GM19035 (cell line): ENCODE measurements around the gene GSTM2.

ENCODE experiments used
- ATAC-seq: cut with Tn5 transposase; IDR thresholded peaks from one replicate; pipeline ENCODE4 v1.9.1; 2021; ENCODE audit not compliant: unreplicated experiment

Gene GSTM2

DNA sequence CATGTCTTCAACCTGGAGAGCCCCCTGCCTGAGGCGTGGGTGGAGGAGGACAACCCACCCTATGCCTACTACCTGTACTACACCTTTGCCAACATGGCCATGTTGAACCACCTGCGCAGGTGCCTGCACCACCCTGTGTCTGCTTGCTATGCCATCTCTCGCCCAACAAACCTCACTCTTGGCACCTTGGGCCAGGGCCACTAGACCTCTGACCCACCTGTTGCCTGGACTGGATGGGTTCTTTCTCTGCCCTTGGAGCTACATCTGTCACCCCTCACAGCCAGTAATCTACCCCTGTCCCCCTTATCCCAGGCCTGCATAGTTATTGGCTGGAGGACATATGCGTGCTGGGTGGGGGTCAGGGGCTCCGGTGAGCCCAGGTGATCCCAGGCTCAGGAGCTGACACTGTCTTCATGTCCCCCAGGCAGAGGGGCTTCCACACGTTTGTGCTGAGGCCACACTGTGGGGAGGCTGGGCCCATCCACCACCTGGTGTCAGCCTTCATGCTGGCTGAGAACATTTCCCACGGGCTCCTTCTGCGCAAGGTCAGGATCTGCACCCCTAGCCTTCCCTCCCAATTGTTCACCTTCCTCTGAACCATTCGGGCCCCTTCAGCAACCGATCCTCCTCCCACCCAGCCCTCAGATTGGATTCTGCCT is 38.4 kb upstream of the GSTM2 start:
- no peak for ATAC-seq

GRCh38 chr1:109630081-109630897 is 37.6 kb upstream of the GSTM2 start:
- ATAC-seq: no peak

DNA sequence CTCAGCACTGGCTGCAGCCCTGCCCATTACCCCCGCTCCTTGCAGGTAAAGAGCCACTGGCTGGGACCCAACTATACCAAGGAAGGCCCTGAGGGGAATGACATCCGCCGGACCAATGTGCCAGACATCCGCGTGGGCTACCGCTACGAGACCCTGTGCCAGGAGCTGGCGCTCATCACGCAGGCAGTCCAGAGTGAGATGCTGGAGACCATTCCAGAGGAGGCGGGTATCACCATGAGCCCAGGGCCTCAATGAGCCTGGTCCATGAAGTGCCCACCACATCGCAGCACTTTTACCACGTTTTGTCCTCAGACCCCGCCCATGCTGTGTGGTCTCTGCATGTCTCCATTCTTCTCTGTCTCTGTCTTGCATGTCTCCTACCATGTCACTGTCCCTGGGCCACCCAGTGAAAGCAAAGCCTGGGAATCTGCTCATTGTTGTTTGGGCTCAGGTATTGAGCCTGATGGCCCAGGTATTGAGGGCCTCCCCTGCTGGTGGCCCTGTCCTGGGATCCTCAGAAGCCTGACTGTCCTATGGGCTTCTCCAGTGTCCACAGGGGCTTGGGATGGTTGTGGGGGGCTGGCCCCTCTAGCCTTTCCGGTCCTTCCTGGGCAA is 36.9 kb upstream of the GSTM2 start:
- ATAC-seq: no peak

GRCh38 chr1:109631513-109632505 is 36.0 kb upstream of the GSTM2 start:
- no peak for ATAC-seq

- no peak for ATAC-seq
These were observed 35.0 kb upstream of the GSTM2 start for GRCh38 chr1:109632671-109633346.

DNA sequence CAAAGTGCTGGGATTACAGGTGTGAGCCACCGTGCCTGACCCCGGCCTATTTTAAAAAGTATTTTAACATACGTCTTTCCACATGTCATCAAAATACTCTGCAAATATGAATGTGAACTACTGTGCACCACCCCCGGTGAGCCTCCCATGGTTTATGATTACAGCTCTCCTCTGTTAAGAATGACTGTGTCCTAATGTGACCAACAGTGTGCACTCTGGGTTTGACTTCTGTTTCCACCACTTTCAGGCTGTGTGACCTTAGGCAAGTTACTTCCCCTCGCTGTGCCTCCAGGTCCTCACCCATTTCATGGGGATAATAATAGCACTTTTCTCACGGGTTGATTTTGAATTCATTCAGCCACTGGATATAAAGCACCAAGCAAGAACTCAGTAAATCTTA is 33.6 kb upstream of the GSTM2 start:
- ATAC-seq: no peak

DNA sequence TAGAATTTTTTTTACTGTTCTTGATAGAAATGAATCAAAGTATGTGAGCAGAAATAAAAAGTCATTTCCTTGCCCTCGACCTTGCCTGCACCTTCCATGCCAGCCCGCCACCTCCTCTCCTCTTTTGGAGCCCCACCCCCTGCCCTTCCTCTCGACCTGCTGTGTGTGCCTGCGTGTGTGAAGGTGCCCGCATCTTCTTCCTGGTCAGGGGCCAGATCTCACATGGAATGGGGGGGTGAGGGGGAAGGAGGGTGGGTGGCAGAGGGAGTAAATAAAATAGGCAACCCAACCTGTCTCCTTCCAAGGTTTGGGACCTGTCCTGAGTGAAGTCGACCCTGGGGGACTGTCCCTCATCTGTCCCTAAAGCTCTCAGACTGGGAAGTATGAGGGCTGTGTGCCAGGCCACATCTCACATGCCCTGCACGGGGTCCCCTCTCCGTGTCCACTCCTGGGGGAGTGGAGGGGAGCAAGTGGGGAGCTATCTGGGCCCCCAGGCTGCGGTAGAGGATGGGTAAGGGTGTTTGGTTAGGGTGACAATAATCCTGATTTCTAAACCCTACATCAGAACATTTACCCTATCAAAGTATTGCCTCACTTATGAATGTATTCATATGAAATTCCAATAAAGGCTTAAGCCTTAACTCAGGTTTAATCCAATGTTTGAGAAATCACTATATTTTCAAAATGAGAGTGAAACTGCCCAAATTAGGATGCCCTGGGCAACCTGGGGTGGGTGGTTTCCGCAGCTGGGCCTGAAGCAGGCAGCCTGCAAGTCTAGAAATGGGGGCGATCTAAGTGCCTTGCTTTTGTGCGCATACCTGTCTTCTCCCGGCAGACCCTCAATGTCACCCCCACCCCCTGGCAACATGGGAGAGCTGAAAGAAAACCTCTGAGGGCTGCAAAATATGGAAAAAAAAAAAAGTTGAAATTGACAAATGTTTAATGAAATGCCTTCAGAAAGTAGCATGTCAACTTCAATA is 32.8 kb upstream of the GSTM2 start:
- ATAC-seq: no peak

GRCh38 chr1:109635862-109636200 is 32.0 kb upstream of the GSTM2 start:
- ATAC-seq: no peak

DNA sequence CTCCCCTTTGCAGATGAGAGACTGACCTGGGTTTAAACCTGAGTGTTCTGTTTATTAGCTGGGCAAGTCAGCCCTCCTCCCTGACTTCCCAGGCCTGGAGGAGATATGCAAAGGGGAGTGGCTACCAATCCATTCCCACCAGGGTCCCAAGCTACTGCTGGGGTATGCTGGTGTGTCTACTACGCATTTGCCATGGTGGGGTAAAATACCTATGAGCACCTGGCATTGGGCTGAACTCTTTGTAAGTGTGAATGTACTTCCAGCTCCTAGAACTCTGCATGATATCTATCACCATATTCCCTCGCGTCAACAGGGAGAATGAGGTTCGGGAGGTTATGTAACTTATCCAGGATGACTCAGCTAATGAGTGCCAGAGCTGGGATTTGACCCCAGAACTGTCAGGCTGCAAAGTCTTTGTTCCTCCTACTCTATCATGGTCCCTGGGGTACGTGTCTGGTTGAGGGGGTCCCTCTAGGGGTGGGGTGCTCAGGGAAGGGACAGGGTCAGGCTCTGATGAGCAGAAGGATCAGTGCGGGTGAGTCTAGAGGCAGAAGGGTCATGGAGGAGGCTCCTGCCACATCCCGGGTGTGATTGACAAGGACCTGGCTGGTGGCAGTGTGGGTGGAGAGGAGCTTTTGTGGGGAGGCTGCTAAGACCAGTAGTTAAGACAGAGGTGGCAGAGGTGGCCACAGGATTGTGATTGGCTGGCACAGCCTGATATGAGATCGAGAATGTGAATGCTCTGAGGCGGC is 31.5 kb upstream of the GSTM2 start:
- ATAC-seq: no peak

- ATAC-seq: no peak
These were observed 30.4 kb upstream of the GSTM2 start for GRCh38 chr1:109637446-109637845.

DNA sequence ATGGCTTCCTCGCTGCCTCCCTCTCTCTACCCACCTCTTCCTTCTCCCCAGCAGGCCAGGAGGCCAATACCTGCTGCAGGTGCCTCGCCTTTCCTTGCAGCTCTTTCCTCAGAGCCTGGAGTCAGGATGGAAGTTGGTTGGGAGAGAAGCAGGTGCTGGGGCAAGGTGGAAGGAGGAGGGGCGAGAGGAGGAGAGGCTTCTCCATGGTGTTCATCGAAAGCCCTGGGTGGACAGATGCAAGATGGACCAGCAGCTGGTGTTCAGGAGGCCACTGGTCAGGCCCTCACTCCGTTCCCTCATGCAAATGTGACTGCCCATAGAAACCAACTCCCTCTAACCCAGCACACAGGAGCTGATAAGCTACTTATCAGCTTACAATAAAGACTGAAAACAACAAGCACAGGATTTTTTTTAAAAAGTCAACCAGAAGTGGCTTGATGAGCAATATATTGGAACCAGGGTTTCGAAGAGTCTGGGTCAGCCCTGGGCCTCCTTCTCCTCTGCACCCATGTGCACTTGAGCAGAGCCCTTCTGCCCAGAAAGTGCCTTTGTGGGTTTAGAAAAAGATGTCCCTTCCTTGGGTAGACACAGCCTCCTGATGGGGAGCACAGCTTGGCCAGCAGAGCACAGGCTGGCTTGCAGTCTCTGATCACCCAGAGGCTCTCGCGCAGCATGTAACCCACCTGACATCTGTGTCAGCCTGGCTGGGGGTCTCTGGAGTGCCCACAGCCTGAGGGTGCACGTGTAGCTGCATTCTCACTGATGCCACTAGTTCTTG is 28.6 kb upstream of the GSTM2 start:
- no peak for ATAC-seq

- ATAC-seq: no peak
These were observed 28.0 kb upstream of the GSTM2 start for GRCh38 chr1:109639841-109640184.

DNA sequence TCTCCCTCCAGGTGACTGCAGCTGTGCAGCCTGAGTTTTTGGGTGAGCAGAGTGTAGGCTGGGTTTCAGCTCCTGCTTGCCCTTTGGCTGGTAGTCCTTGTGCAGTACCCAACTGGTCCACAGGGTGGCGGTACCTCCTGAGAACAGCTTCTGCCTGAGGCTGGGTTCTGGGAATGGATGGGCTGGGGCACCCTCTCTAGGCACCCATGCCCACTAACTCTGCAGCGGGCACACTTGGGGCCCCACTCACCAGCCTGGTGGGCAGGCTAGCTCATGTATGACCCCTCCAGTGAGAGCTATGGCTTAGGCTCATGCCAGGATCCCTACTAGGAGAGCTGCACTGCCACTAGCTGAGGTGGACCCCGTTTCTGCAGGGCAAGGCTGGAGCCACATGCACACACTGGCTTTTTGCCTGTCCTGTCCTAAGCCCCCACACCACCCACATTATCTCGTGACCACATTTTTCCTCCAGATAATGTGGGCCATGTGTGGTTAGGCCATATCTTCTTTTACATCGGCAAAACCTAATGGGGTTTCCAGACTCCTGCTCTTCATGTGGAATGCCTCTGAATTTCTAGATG is 27.5 kb upstream of the GSTM2 start:
- peak; percentile 72 for ATAC-seq

DNA sequence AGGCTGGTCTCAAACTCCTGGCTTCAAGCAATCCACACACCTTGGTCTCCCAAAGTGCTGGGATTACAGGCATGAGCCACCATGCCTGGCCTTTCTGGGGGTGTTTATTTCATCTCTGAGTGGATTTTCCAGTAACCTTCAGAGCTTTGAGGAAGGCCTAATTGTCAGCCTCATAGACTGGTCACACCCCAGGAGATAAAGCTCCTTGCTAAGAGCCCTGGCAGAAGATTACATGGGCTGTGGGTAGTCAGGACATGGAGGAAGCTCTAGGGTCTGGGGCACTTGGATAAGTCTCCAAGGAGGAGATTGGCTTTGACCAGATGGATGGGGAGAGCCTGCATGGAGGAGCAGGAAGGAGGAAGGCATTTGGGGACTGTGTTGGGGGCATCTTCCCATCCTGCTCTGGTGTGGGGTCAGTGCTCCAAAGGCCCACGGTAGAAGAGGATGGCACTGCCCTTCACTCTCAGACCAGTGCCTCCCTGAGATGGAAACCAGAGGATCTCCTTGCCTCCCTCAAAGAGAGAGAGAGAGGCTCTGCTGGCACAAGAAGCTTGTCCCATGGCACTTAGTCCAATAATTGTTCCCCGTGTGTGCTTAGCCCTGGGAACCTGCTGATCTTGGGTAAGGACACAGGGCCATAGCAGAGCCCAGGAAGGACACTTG is 26.6 kb upstream of the GSTM2 start:
- no peak for ATAC-seq

GRCh38 chr1:109641861-109642260 is 26.0 kb upstream of the GSTM2 start:
- ATAC-seq: no peak

GRCh38 chr1:109642626-109643025 is 25.2 kb upstream of the GSTM2 start:
- no peak for ATAC-seq
